ENCODE measurements around the gene SPEM3. TPM values are rescaled to one million over a fixed set of nuclear protein-coding genes. Genes with fewer than 3 reads are reported as not detected.

SPEM3 gene
- total RNA-seq, 5 donors from 2014 or later (not counting 1 experiment from before 2014, with no cell fraction given) = not detected

GRCh38 chr17:7392696-7393612, 35.7 kb upstream of the SPEM3 start:
- Histone ChIP-seq H3K27ac (ENCODE audit: low read length) (peak overlapping the region; percentile 66), H3K36me3 (ENCODE audit: control insufficient read depth in 2 of 2, extremely low read depth in 1 of 2, insufficient read depth in 1 of 2, low read length in 1 of 2) (peaks cover 17 to 44% of the 10 kb centered on the region in 2 donors), H3K9me3 (no peaks in the 10 kb centered on the region), H3K27me3 (replicated peaks in 1 of 2; ENCODE audit: control insufficient read depth in 2 of 2, extremely low read depth in 1 of 2, insufficient read depth in 2 of 2, low read length in 1 of 2) (no peaks in the 10 kb centered on the region), H3K4me1 (ENCODE audit: control insufficient read depth in 1 of 2, extremely low read depth in 1 of 2, insufficient read depth in 2 of 2, low read length in 2 of 2) (peaks cover 10 to 57% of the 10 kb centered on the region in 2 experiments), H3K4me3 (ENCODE audit: control insufficient read depth in 1 of 2, extremely low read depth in 1 of 2, low read length in 1 of 2) (peak overlapping the region; percentile 80 to 97)
- Mint-ChIP-seq H3K27ac (peak overlapping the region; percentile 74 to 76), H3K36me3 (peaks cover 19% of the 10 kb centered on the region), H3K4me3 (peak overlapping the region; percentile 91 to 96 (median 93)), H3K9me3 (no peaks in the 10 kb centered on the region), H3K4me1 (peaks cover 32 to 43% (median 41%) of the 10 kb centered on the region in 3 donors), H3K27me3 (no peaks in the 10 kb centered on the region)
- POLR2A ChIA-PET = interaction anchor here in 1 of 2 donors (0.6 kb wide), 1 partner anchor 669 kb away, joined by 5 read pairs; no protein-coding TSS in a partner anchor
- ATAC-seq (replicated peaks in 1 of 4) (no peak), DNase-seq (no peak)
- WGBS (ENCODE audit: insufficient coverage) = 91% methylated on average over 30 of the region's 42 CpGs
- CTCF ChIA-PET = no interaction called here

DNA sequence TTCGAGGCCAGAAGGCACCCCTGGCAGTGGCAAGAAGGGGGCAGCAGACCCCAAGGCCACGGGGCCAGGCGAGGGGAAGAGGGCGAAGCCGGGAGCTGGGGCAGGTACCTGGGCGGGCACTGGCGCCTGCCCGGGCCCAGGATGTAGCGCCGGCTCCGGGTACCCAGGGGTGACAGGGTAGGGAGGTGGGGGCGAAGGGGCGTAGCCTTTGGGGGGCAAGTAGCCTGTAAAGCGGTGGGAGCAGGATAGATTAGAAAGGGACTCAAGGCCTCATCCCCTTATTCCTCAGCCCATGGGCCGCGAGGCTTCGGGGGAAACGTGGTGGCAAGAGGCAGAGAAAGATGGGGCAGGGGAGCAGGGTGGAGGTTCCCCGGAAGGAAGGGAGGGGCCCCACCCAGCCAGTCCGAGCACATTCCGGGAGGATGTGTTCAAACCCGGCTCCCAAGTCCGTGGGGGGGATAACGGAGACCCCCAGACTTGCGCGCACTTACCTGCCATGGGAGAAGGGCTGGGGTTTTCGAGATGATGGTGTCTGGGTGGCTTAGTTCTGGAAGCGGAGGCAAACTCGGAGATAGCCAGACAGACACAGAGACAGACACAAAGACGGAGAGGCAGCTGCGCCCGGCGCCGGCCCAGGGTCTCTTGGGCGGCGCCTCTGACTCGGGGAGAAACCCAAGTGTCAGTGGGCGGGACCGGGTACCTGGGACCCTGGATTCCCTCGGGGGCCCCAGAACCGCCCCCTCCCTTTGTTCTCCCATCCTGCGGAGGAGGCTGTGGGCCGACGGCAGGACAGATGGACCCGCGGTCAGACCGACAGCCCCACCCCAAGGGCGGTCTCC, 34.8 kb upstream of the SPEM3 start:
- ATAC-seq (replicated peaks in 1 of 4) = peak; percentile 62 to 76 (median 63)
- WGBS (ENCODE audit: insufficient coverage) = 1% methylated on average over 40 of the region's 48 CpGs
- POLR2A ChIA-PET = interaction anchor here in 1 of 2 donors (0.6 to 1.0 kb wide), 2 partner anchors 10 to 668 kb away, joined by 5 read pairs; partner anchors contain the start of gene TMEM256

DNA sequence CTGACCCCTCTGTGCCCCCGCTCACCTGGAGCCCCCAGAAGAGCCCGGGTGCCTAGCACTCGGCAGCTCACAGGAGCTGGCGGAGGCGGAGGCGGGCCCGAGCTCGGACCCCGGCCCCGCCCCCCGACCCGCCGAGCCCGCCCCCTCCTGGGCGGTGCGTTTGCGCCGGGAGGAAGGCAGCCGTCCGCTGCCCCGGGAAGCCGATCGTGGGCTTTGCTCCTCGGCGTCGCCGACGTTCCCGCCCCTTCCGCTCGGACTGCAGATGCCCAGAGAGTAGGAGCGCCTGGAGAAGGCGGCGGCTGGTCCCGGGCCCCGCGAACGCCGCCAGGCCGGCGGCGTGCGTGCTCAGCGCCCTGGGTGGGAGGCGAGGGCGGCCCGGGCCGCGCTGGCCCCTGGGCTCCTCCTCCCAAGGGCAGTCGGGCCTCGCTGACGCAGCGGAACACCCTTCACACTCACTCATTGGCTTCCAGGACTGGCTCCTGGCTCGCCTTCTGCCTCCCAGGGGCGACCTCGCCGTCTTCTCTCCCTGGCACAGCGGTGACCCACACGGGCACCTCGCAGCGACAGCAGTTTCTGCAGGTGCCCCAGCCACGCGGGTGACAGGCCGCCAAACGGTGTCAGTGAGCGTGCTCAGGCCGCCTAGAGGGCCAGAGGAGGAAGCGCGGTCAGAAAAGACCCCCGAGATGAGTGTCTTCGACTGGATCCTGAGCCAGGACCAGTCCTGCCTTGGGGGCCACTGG, 34.0 kb upstream of the SPEM3 start, which contains the start of gene PLSCR3:
TSS of gene PLSCR3 (minus strand) at position 74 of the 740 bp plus-strand sequence. CDS start 415 bp downstream, outside the sequence.
- peaks cover 14% of the 10 kb centered on the region for H3K36me3 Mint-ChIP-seq
- ChIA-PET CTCF (interaction anchor here in 1 of 2 donors (0.6 kb wide), 2 partner anchors 9 to 1525 kb away, joined by 3 read pairs; partner anchors contain the start of gene TMEM256), POLR2A (interaction anchor here in 1 of 2 donors (1.0 kb wide), 1 partner anchor 9 kb away, joined by 5 read pairs; the partner anchor contains the start of gene TMEM256)
- Histone ChIP-seq H3K9me3 (no peaks in the 10 kb centered on the region), H3K27ac (ENCODE audit: low read length) (peak within 1 kb of the TSS; percentile 66), H3K4me3 (ENCODE audit: control insufficient read depth in 1 of 2, extremely low read depth in 1 of 2, low read length in 1 of 2) (peak within 1 kb of the TSS; percentile 80 to 97), H3K36me3 (ENCODE audit: control insufficient read depth in 2 of 2, extremely low read depth in 1 of 2, insufficient read depth in 1 of 2, low read length in 1 of 2) (peaks cover 13 to 31% of the 10 kb centered on the region in 2 donors), H3K4me1 (ENCODE audit: control insufficient read depth in 1 of 2, extremely low read depth in 1 of 2, insufficient read depth in 2 of 2, low read length in 2 of 2) (peaks cover 10 to 50% of the 10 kb centered on the region in 2 experiments), H3K27me3 (replicated peaks in 1 of 2; ENCODE audit: control insufficient read depth in 2 of 2, extremely low read depth in 1 of 2, insufficient read depth in 2 of 2, low read length in 1 of 2) (no peaks in the 10 kb centered on the region)
- under 1% methylated on average over 71 of the region's 71 CpGs for WGBS (ENCODE audit: insufficient coverage)
- peak within 1 kb of the TSS; percentile 91 to 96 (median 93) for H3K4me3 Mint-ChIP-seq
- no peaks in the 10 kb centered on the region for H3K9me3 Mint-ChIP-seq
- ATAC-seq (replicated peaks in 1 of 4) (peak; percentile 86 to 93 (median 90)), DNase-seq (peak; percentile 40 to 87 (median 75))
- H3K27me3 Mint-ChIP-seq = no peaks in the 10 kb centered on the region
- H3K4me1 Mint-ChIP-seq = peaks cover 32 to 41% (median 39%) of the 10 kb centered on the region in 3 donors
- H3K27ac Mint-ChIP-seq = peak within 1 kb of the TSS; percentile 90 to 92

More for the DNA sequence above, 34.8 kb upstream of the SPEM3 start:
- H3K4me1 Mint-ChIP-seq = peaks cover 32 to 43% (median 41%) of the 10 kb centered on the region in 3 donors
- peak overlapping the region; percentile 91 to 96 (median 93) for H3K4me3 Mint-ChIP-seq
- DNase-seq = peak in 27 of 35 experiments; percentile 31 to 83 (median 60)
- Histone ChIP-seq H3K4me3 (ENCODE audit: control insufficient read depth in 1 of 2, extremely low read depth in 1 of 2, low read length in 1 of 2) (peak overlapping the region; percentile 80 to 97), H3K36me3 (ENCODE audit: control insufficient read depth in 2 of 2, extremely low read depth in 1 of 2, insufficient read depth in 1 of 2, low read length in 1 of 2) (peaks cover 16 to 39% of the 10 kb centered on the region in 2 donors), H3K27ac (ENCODE audit: low read length) (peak overlapping the region; percentile 66), H3K9me3 (no peaks in the 10 kb centered on the region), H3K4me1 (ENCODE audit: control insufficient read depth in 1 of 2, extremely low read depth in 1 of 2, insufficient read depth in 2 of 2, low read length in 2 of 2) (peaks cover 10 to 57% of the 10 kb centered on the region in 2 experiments), H3K27me3 (replicated peaks in 1 of 2; ENCODE audit: control insufficient read depth in 2 of 2, extremely low read depth in 1 of 2, insufficient read depth in 2 of 2, low read length in 1 of 2) (no peaks in the 10 kb centered on the region)
- no peaks in the 10 kb centered on the region for H3K27me3 Mint-ChIP-seq
- CTCF ChIA-PET = interaction anchor here in 1 of 2 donors (0.6 kb wide), 2 partner anchors 10 to 1525 kb away, joined by 3 read pairs; partner anchors contain the start of gene TMEM256
- H3K27ac Mint-ChIP-seq = peak overlapping the region; percentile 89 to 90
- peaks cover 19% of the 10 kb centered on the region for H3K36me3 Mint-ChIP-seq
- no peaks in the 10 kb centered on the region for H3K9me3 Mint-ChIP-seq

DNA sequence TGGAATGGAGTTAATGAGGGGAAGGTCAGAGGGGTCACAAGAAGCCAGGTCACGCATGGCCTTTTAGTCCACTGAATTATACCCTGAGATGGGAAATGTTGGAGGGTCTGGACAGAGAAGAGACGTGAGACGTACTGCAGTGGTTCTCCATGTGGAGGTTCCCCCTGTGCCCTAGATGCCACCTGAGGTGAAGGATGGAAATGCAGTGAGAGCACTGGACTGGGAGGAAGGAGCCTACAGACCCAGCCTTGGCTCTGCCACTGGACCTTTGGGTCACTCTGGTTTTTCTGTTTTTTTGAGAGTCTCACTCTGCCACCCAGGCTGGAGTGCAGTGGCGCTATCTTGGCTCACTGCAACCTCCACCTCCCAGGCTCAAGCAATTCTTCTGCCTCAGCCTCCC, 32.5 kb upstream of the SPEM3 start:
- H3K36me3 ChIP-seq (ENCODE audit: control insufficient read depth in 2 of 2, extremely low read depth in 1 of 2, insufficient read depth in 1 of 2, low read length in 1 of 2) = peaks cover 0 to 15% of the 10 kb centered on the region in 2 donors
- CTCF ChIA-PET = no interaction called here
- no peaks in the 10 kb centered on the region for H3K27me3 ChIP-seq (replicated peaks in 1 of 2; ENCODE audit: control insufficient read depth in 2 of 2, extremely low read depth in 1 of 2, insufficient read depth in 2 of 2, low read length in 1 of 2)
- H3K27ac ChIP-seq (ENCODE audit: low read length) = no peak overlapping the region
- H3K4me1 Mint-ChIP-seq = peaks cover 27 to 30% (median 29%) of the 10 kb centered on the region in 3 donors
- no peaks in the 10 kb centered on the region for H3K9me3 ChIP-seq
- ATAC-seq (replicated peaks in 1 of 4) = no peak
- H3K4me3 Mint-ChIP-seq = peak overlapping the region in 1 of 3 donors; percentile 28
- peaks cover 8 to 35% of the 10 kb centered on the region in 2 experiments for H3K4me1 ChIP-seq (ENCODE audit: control insufficient read depth in 1 of 2, extremely low read depth in 1 of 2, insufficient read depth in 2 of 2, low read length in 2 of 2)
- H3K4me3 ChIP-seq (ENCODE audit: control insufficient read depth in 1 of 2, extremely low read depth in 1 of 2, low read length in 1 of 2) = no peak overlapping the region
- no peaks in the 10 kb centered on the region for H3K9me3 Mint-ChIP-seq
- 94% methylated on average over 3 of the region's 4 CpGs for WGBS (ENCODE audit: insufficient coverage)
- POLR2A ChIA-PET = no interaction called here
- peaks cover 9% of the 10 kb centered on the region for H3K36me3 Mint-ChIP-seq
- no peaks in the 10 kb centered on the region for H3K27me3 Mint-ChIP-seq
- H3K27ac Mint-ChIP-seq = peak overlapping the region in 1 of 2 donors; percentile 48
- no peak for DNase-seq

- no peaks in the 10 kb centered on the region for H3K27me3 Mint-ChIP-seq
- no peak for ATAC-seq (replicated peaks in 1 of 4)
- CTCF ChIA-PET = interaction anchor here (0.6 to 1.1 kb wide), 3 partner anchors 14 to 762 kb away, joined by 3 to 4 read pairs (median 3); no protein-coding TSS in a partner anchor
- H3K4me1 ChIP-seq (ENCODE audit: control insufficient read depth in 1 of 2, extremely low read depth in 1 of 2, insufficient read depth in 2 of 2, low read length in 2 of 2) = peaks cover 2 to 19% of the 10 kb centered on the region in 2 experiments
- POLR2A ChIA-PET = interaction anchor here (0.7 kb wide), 2 partner anchors 14 to 24 kb away, joined by 4 read pairs; no protein-coding TSS in a partner anchor
- no peak overlapping the region for H3K4me3 ChIP-seq (ENCODE audit: control insufficient read depth in 1 of 2, extremely low read depth in 1 of 2, low read length in 1 of 2)
- no peaks in the 10 kb centered on the region for H3K9me3 ChIP-seq
- H3K36me3 Mint-ChIP-seq = peaks cover 3% of the 10 kb centered on the region
- no CpG with 5 or more reads among the region's 2 CpGs for WGBS (ENCODE audit: insufficient coverage)
- H3K27ac Mint-ChIP-seq = no peak overlapping the region
- no peaks in the 10 kb centered on the region for H3K36me3 ChIP-seq (ENCODE audit: control insufficient read depth in 2 of 2, extremely low read depth in 1 of 2, insufficient read depth in 1 of 2, low read length in 1 of 2)
- H3K4me3 Mint-ChIP-seq = no peak overlapping the region
- H3K4me1 Mint-ChIP-seq = peaks cover 17 to 18% (median 18%) of the 10 kb centered on the region in 3 donors
- H3K27ac ChIP-seq (ENCODE audit: low read length) = no peak overlapping the region
- DNase-seq = no peak
- no peaks in the 10 kb centered on the region for H3K27me3 ChIP-seq (replicated peaks in 1 of 2; ENCODE audit: control insufficient read depth in 2 of 2, extremely low read depth in 1 of 2, insufficient read depth in 2 of 2, low read length in 1 of 2)
- no peaks in the 10 kb centered on the region for H3K9me3 Mint-ChIP-seq
Measured at GRCh38 chr17:7398612-7399011, 30.0 kb upstream of the SPEM3 start.

Data from T-cell (primary cell).